ENCODE measurements around the gene MTHFSD. TPM values are rescaled to one million over a fixed set of nuclear protein-coding genes. Genes with fewer than 3 reads are reported as not detected.

MTHFSD gene
- total and polyA plus RNA-seq, 10 of the 15 experiments (the other 5 are each of a cell fraction or from before 2014, with no cell fraction given): 2.2 to 24.5 (median 18.1) TPM

DNA sequence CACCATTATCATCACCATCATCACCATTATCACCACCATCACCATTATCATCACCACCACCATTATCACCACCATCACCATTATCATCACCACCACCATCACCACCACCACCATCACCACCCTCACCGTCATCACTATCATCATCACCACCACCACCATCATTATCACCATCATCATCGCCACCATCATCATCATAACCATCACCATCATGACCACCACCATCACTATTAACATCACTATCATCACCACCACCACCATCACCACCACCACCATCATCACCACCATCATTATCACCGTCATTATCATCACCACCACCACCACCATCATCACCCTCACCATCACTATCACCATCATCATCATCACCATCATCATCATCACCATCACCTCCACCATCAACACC is 32.5 kb upstream of the MTHFSD start:
- Histone ChIP-seq H2AFZ (ENCODE audit: control insufficient read depth, low read depth, low read length) (no peak overlapping the region), H3K4me2 (ENCODE audit: control insufficient read depth, insufficient read depth) (no peak overlapping the region), H4K20me1 (ENCODE audit: control insufficient read depth, insufficient read depth) (no peaks in the 10 kb centered on the region), H3K4me1 (ENCODE audit: control insufficient read depth, insufficient read depth, low read length) (no peaks in the 10 kb centered on the region), H3K9me3 (replicated peaks; ENCODE audit: control insufficient read depth, insufficient read depth, low read length) (no peaks in the 10 kb centered on the region), H3K79me2 (ENCODE audit: control insufficient read depth, insufficient read depth, low read length) (no peaks in the 10 kb centered on the region), H3K27ac (ENCODE audit: control insufficient read depth, insufficient read depth) (no peak overlapping the region), H3K36me3 (ENCODE audit: control insufficient read depth in 2 of 2, insufficient read depth in 2 of 2, low read length in 1 of 2) (no peaks in the 10 kb centered on the region), H3K27me3 (replicated peaks in 1 of 2; ENCODE audit: control insufficient read depth in 2 of 2, insufficient read depth in 2 of 2, low read length in 1 of 2) (no peaks in the 10 kb centered on the region), H3K9ac (ENCODE audit: control insufficient read depth, insufficient read depth, low read length) (no peak overlapping the region), H3K4me3 (no peak overlapping the region)
- no TSS peak for BruUV-seq (replicated peaks)
- ChIA-PET RAD21 (ENCODE audit: unreplicated experiment) (no interaction called here), SMC1A (ENCODE audit: uncharacterized antibody, unreplicated experiment) (no interaction called here), CTCF (no interaction called here), POLR2A (no interaction called here)
- ATAC-seq (no peak), DNase-seq (ENCODE audit: low read depth, low spot score) (no peak), FAIRE-seq (peak; percentile 70)
- intact Hi-C loops (cut with micrococcal nuclease; ENCODE audit: unreplicated experiment): no loop called here
- 47% methylated on average over 3 of the region's 3 CpGs for WGBS (ENCODE audit: insufficient coverage, insufficient replicate concordance, low lambda C conversion rate, missing lambda C conversion rate)
- in situ Hi-C loops (cut with MboI): no loop called here
- TF ChIP-seq CBX3 (IDR thresholded peaks at IDR 0.05; ENCODE audit: borderline replicate concordance, low read depth): no peak
- TF ChIP-seq SUPT20H (IDR thresholded peaks at IDR 0.05; ENCODE audit: borderline replicate concordance, control insufficient read depth, low read depth, low read length): no peak
- no peak for TF ChIP-seq ASH2L (IDR thresholded peaks at IDR 0.05; ENCODE audit: borderline replicate concordance, low read depth)
- no peak for TF ChIP-seq EGR1 (IDR thresholded peaks at IDR 0.05; ENCODE audit: borderline replicate concordance in 1 of 2, low read depth in 2 of 2, low read length in 2 of 2)
- TF ChIP-seq SREBF2 (IDR thresholded peaks at IDR 0.05; ENCODE audit: low read length): no peak

DNA sequence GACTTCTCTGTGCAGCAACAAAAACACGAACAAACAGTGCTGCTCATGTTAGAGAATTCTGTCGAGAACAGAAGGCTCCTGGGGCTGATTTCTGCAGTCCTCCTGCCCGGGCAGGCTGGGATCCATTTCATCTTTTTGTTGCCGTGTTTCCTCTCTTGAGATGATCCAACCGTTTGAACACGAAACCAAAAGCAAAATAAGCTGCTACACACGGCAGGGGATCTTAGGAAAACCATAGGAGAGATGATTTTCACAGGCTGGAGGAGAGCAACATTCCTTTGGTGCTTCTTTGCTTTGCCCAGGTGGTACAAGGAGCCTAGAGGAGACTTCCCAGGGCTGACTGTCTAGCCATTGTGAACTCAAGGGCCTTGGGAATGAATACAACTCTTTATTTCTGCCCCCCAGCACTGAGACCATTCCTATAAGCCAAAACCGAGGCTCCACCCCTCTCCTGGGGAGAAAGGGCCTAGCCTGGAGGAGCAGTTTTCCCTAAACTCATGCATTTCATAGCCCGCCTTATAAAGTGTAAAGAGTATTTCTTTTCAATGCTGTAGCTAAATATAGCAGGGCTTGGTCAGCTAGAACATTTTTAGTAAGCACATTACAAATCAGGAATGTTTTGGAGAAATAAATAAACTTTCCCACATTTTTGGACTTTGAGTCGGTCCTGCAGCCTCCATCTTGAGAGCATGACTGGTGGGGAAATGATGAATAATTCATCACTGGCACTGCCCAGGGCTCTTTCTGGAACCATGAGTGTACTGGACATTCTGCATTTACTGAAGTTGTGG is 31.0 kb upstream of the MTHFSD start:
- no peaks in the 10 kb centered on the region; a peak in 1 of 4 replicates for H3K27me3 ChIP-seq (replicated peaks in 1 of 2; ENCODE audit: control insufficient read depth in 2 of 2, insufficient read depth in 2 of 2, low read length in 1 of 2)
- ChIA-PET RAD21 (ENCODE audit: unreplicated experiment) (no interaction called here), CTCF (interaction anchor here (1.3 kb wide), 1 partner anchor 22 kb away, joined by 5 read pairs; no protein-coding TSS in a partner anchor), SMC1A (ENCODE audit: uncharacterized antibody, unreplicated experiment) (no interaction called here), POLR2A (interaction anchor here (0.6 kb wide), 1 partner anchor 43 kb away, joined by 3 read pairs; no protein-coding TSS in a partner anchor)
- no peak for FAIRE-seq
- in situ Hi-C loops (cut with MboI): no loop called here
- no peak overlapping the region for H3K27ac ChIP-seq (ENCODE audit: control insufficient read depth, insufficient read depth)
- intact Hi-C loops (cut with micrococcal nuclease; ENCODE audit: unreplicated experiment): no loop called here
- H4K20me1 ChIP-seq (ENCODE audit: control insufficient read depth, insufficient read depth): no peaks in the 10 kb centered on the region
- H3K79me2 ChIP-seq (ENCODE audit: control insufficient read depth, insufficient read depth, low read length): no peaks in the 10 kb centered on the region
- BruUV-seq (replicated peaks): no TSS peak
- ATAC-seq: no peak
- no peak for DNase-seq (ENCODE audit: low read depth, low spot score)
- H3K4me2 ChIP-seq (ENCODE audit: control insufficient read depth, insufficient read depth): no peak overlapping the region
- WGBS (ENCODE audit: insufficient coverage, insufficient replicate concordance, low lambda C conversion rate, missing lambda C conversion rate): 1% methylated on average over 10 of the region's 10 CpGs
- H3K9ac ChIP-seq (ENCODE audit: control insufficient read depth, insufficient read depth, low read length): no peak overlapping the region
- no peaks in the 10 kb centered on the region for H3K9me3 ChIP-seq (replicated peaks; ENCODE audit: control insufficient read depth, insufficient read depth, low read length)
- H3K4me3 ChIP-seq: no peak overlapping the region
- no peaks in the 10 kb centered on the region for H3K36me3 ChIP-seq (ENCODE audit: control insufficient read depth in 2 of 2, insufficient read depth in 2 of 2, low read length in 1 of 2)
- no peaks in the 10 kb centered on the region for H3K4me1 ChIP-seq (ENCODE audit: control insufficient read depth, insufficient read depth, low read length)
- no peak overlapping the region for H2AFZ ChIP-seq (ENCODE audit: control insufficient read depth, low read depth, low read length)
- TF ChIP-seq MYB (IDR thresholded peaks at IDR 0.05; ENCODE audit: borderline replicate concordance, low read depth, low read length) (no peak), CHD2 (IDR thresholded peaks at IDR 0.05; ENCODE audit: borderline replicate concordance, low read depth, low read length) (no peak), TCF12 (IDR thresholded peaks at IDR 0.05; ENCODE audit: low read depth, low read length) (no peak), IKZF1 (conservative IDR thresholded peaks at IDR 0.05) (no peak), ZNF622 (IDR thresholded peaks at IDR 0.05) (no peak), SIN3A (IDR thresholded peaks at IDR 0.05; ENCODE audit: low read depth, low read length) (no peak)
- TF ChIP-seq, protein P1, sequence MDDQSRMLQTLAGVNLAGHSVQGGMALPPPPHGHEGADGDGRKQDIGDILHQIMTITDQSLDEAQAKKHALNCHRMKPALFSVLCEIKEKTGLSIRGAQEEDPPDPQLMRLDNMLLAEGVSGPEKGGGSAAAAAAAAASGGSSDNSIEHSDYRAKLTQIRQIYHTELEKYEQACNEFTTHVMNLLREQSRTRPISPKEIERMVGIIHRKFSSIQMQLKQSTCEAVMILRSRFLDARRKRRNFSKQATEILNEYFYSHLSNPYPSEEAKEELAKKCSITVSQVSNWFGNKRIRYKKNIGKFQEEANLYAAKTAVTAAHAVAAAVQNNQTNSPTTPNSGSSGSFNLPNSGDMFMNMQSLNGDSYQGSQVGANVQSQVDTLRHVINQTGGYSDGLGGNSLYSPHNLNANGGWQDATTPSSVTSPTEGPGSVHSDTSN (IDR thresholded peaks at IDR 0.05; ENCODE audit: insufficient replicate concordance, low read depth, low read length): no peak
- TF ChIP-seq, protein P2, sequence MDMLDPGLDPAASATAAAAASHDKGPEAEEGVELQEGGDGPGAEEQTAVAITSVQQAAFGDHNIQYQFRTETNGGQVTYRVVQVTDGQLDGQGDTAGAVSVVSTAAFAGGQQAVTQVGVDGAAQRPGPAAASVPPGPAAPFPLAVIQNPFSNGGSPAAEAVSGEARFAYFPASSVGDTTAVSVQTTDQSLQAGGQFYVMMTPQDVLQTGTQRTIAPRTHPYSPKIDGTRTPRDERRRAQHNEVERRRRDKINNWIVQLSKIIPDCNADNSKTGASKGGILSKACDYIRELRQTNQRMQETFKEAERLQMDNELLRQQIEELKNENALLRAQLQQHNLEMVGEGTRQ (IDR thresholded peaks at IDR 0.05; ENCODE audit: borderline replicate concordance, low read depth, low read length): no peak
- TF ChIP-seq, protein P3, sequence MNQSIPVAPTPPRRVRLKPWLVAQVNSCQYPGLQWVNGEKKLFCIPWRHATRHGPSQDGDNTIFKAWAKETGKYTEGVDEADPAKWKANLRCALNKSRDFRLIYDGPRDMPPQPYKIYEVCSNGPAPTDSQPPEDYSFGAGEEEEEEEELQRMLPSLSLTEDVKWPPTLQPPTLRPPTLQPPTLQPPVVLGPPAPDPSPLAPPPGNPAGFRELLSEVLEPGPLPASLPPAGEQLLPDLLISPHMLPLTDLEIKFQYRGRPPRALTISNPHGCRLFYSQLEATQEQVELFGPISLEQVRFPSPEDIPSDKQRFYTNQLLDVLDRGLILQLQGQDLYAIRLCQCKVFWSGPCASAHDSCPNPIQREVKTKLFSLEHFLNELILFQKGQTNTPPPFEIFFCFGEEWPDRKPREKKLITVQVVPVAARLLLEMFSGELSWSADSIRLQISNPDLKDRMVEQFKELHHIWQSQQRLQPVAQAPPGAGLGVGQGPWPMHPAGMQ (IDR thresholded peaks at IDR 0.05; ENCODE audit: borderline replicate concordance): no peak

Data from GM12878 (cell line).